ENCODE results near the gene CDH4. TPM values are rescaled to one million over a fixed set of nuclear protein-coding genes. Genes with fewer than 3 reads are reported as not detected.

The CDH4 gene
- total and polyA plus RNA-seq, 2 of the 4 experiments (the other 2 are of a cell fraction): 1.6 to 3.5 TPM

DNA sequence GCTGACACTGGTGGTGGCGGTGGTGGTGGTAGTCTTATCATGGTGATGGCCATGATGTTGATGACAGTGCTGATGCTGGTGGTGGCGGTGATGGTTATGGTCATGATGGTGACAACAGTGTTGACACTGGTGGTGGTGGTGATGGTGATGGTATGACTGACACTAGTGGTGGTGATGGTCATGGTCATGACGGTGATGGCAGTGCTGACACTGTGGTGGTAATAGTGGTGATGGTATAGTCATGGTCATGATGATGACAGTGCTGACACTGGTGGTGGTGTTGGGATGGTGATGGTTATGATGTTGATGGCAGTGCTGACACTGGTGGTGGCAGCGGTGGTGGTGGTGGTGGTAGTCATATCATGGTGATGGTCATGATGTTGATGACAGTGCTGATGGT, 205.7 kb downstream of the CDH4 start:
- intact Hi-C loops (cut with micrococcal nuclease) (no loop called here), dilution Hi-C loops (cut with HindIII; ENCODE audit: low sequenced_read_pairs, unreplicated experiment) (no loop called here)
- WGBS, 2 experiments (ENCODE audit: extremely low coverage in 2 of 2, insufficient read length in 1 of 2): 78% methylated on average over 3 of the region's 4 CpGs; no CpG with 5 or more reads in 1 of the 2 experiments

More for the DNA sequence above, 205.7 kb downstream of the CDH4 start:
- BruUV-seq (replicated peaks): no TSS peak
- Histone ChIP-seq H3K36me3 (ENCODE audit: control insufficient read depth, insufficient read depth, low read length) (no peaks in the 10 kb centered on the region), H3K23ac (ENCODE audit: low read depth, low read length) (no peak overlapping the region), H2BK20ac (ENCODE audit: low read depth, low read length) (no peak overlapping the region), H3K9me3 (ENCODE audit: control insufficient read depth, insufficient read depth, low read length) (peaks cover 17% of the 10 kb centered on the region; the same call in 1 of the 2 replicates), H2BK5ac (ENCODE audit: low read depth, low read length, poor library complexity, severe bottlenecking) (no peak overlapping the region), H3K14ac (replicated peaks; ENCODE audit: low read depth, low read length) (no peak overlapping the region), H3K4ac (ENCODE audit: low read depth, low read length) (no peak overlapping the region), H3K18ac (ENCODE audit: low read depth, low read length) (no peak overlapping the region), H4K5ac (ENCODE audit: low read depth, low read length) (no peak overlapping the region), H3K79me1 (ENCODE audit: low read depth in 1 of 2, low read length in 2 of 2) (no peaks in the 10 kb centered on the region; a peak in 1 of 4 replicates), H4K20me1 (ENCODE audit: insufficient read depth, low read length) (no peaks in the 10 kb centered on the region; the same call in none of the 2 replicates), H4K8ac (ENCODE audit: low read depth in 2 of 2, low read length in 2 of 2) (no peak overlapping the region), H2AFZ (replicated peaks; ENCODE audit: low read length, poor library complexity) (no peak overlapping the region), H2AK5ac (ENCODE audit: low read depth, low read length) (no peak overlapping the region), H2BK120ac (ENCODE audit: low read depth, low read length) (no peak overlapping the region), H3K27ac (ENCODE audit: insufficient read depth, low read length) (no peak overlapping the region), H2AK9ac (replicated peaks; ENCODE audit: low read depth, low read length, poor library complexity) (no peak overlapping the region), H3K9ac (ENCODE audit: low read depth, low read length) (no peak overlapping the region), H4K91ac (ENCODE audit: insufficient read depth, low read depth, low read length) (no peak overlapping the region), H3K4me3 (ENCODE audit: insufficient read depth, low read depth, low read length) (no peak overlapping the region), H3K4me2 (ENCODE audit: low read depth, low read length) (no peak overlapping the region), H3K9me1 (ENCODE audit: insufficient read depth, low read length) (no peaks in the 10 kb centered on the region), H3K27me3 (ENCODE audit: control insufficient read depth, insufficient read depth, low read length) (no peaks in the 10 kb centered on the region), H2BK15ac (ENCODE audit: low read depth, low read length) (no peak overlapping the region), H3K56ac (ENCODE audit: extremely low read depth, insufficient read depth, low read length) (no peak overlapping the region), H3K4me1 (ENCODE audit: control insufficient read depth, insufficient read depth, low read length) (no peaks in the 10 kb centered on the region)
- ATAC-seq (ENCODE audit: low read depth) (no peak), DNase-seq (no peak)
- ChIA-PET POLR2A (ENCODE audit: unreplicated experiment) (no interaction called here), CTCF (no interaction called here)
- in situ Hi-C loops (cut with MboI; ENCODE audit: low sequenced_read_pairs): no loop called here
- no peak for TF ChIP-seq RFX5 (IDR thresholded peaks at IDR 0.05; ENCODE audit: low read depth, low read length)
- TF ChIP-seq NFE2L2 (IDR thresholded peaks at IDR 0.05; ENCODE audit: low read depth, low read length): no peak
- TF ChIP-seq, protein P1, sequence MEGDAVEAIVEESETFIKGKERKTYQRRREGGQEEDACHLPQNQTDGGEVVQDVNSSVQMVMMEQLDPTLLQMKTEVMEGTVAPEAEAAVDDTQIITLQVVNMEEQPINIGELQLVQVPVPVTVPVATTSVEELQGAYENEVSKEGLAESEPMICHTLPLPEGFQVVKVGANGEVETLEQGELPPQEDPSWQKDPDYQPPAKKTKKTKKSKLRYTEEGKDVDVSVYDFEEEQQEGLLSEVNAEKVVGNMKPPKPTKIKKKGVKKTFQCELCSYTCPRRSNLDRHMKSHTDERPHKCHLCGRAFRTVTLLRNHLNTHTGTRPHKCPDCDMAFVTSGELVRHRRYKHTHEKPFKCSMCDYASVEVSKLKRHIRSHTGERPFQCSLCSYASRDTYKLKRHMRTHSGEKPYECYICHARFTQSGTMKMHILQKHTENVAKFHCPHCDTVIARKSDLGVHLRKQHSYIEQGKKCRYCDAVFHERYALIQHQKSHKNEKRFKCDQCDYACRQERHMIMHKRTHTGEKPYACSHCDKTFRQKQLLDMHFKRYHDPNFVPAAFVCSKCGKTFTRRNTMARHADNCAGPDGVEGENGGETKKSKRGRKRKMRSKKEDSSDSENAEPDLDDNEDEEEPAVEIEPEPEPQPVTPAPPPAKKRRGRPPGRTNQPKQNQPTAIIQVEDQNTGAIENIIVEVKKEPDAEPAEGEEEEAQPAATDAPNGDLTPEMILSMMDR (conservative IDR thresholded peaks at IDR 0.05; ENCODE audit: low read depth, low read length): no peak
- TF ChIP-seq RCOR1 (IDR thresholded peaks at IDR 0.05; ENCODE audit: insufficient replicate concordance, low read length): no peak
- TF ChIP-seq BHLHE40 (IDR thresholded peaks at IDR 0.05; ENCODE audit: low read depth, low read length): no peak
- TF ChIP-seq MAZ (IDR thresholded peaks at IDR 0.05; ENCODE audit: borderline replicate concordance, low read depth, low read length): no peak
- TF ChIP-seq RAD21 (IDR thresholded peaks at IDR 0.05; ENCODE audit: low read length): no peak
- TF ChIP-seq MXI1 (IDR thresholded peaks at IDR 0.05; ENCODE audit: borderline replicate concordance, low read depth, low read length): no peak
- TF ChIP-seq CEBPB (IDR thresholded peaks at IDR 0.05; ENCODE audit: low read depth, low read length): no peak
- TF ChIP-seq ELK1 (IDR thresholded peaks at IDR 0.05; ENCODE audit: borderline replicate concordance, low read depth, low read length): no peak
- no peak for TF ChIP-seq CHD1 (IDR thresholded peaks at IDR 0.05; ENCODE audit: low read depth, low read length)

Measured in IMR-90 (cell line).